Cardiac muscle cell (in vitro differentiated cells and primary cell): Measurements from ENCODE around the gene RCC1. TPM values are rescaled to one million over a fixed set of nuclear protein-coding genes. Genes with fewer than 3 reads are reported as not detected.

Experiments used
- DNase-seq, 2 donors: peaks; one replicate each; pipeline versions ENCODE4 v3.0.0 to v3.0.0-alpha.2; 2010 to 2017; ENCODE audit warnings: low read depth in 1 of 2, low spot score in 1 of 2
- H3K27ac ChIP-seq: fragments of 200-600 bp; sonication (generic); 2 replicates; pipeline ENCODE4 v1.5.1; 2016
- H3K27me3 ChIP-seq: fragments of 200-600 bp; sonication (generic); 2 replicates; pipeline ENCODE4 v1.6.0; 2016; ENCODE audit warnings: control low read depth
- H3K36me3 ChIP-seq: fragments of 200-600 bp; sonication (generic); 2 replicates; pipeline ENCODE4 v1.5.1; 2016; ENCODE audit warnings: control low read depth
- H3K4me1 ChIP-seq: fragments of 200-600 bp; sonication (generic); 2 replicates; pipeline ENCODE4 v1.8.1; 2017; ENCODE audit warnings: low read depth, mild to moderate bottlenecking, mixed run types
- H3K4me3 ChIP-seq: fragments of 200-600 bp; sonication (generic); 2 replicates; pipeline ENCODE4 v1.5.1; 2016; ENCODE audit warnings: mild to moderate bottlenecking
- H3K9me3 ChIP-seq: fragments of 200-600 bp; sonication (generic); 2 replicates; pipeline ENCODE4 v1.5.1; 2017; ENCODE audit warnings: low read depth, mild to moderate bottlenecking, control low read depth
- polyA plus RNA-seq: library from polyadenylated mRNA; unstranded; fragments of >200 nt; fragmentation: Nextera tagmentation; extraction: Ambion mirVana; gene quantifications from 2 replicates; pipeline ENCODE4 v1.2.1, GENCODE V29; 2016
- total RNA-seq: library from RNA; depleted of rRNA; stranded (reverse); fragments of >200 nt; gene quantifications from 2 replicates; pipeline ENCODE4 v1.2.3, GENCODE V29; 2016
- TF ChIP-seq, protein P1 (sequence below): IDR thresholded peaks from 2 replicates; pipeline ENCODE4 v1.5.1; 2012; ENCODE audit warnings: low read depth, mild to moderate bottlenecking, low read length

The RCC1 gene
- total and polyA plus RNA-seq, 2 experiments from 2014 or later: 14.6 to 24.7 TPM

DNA sequence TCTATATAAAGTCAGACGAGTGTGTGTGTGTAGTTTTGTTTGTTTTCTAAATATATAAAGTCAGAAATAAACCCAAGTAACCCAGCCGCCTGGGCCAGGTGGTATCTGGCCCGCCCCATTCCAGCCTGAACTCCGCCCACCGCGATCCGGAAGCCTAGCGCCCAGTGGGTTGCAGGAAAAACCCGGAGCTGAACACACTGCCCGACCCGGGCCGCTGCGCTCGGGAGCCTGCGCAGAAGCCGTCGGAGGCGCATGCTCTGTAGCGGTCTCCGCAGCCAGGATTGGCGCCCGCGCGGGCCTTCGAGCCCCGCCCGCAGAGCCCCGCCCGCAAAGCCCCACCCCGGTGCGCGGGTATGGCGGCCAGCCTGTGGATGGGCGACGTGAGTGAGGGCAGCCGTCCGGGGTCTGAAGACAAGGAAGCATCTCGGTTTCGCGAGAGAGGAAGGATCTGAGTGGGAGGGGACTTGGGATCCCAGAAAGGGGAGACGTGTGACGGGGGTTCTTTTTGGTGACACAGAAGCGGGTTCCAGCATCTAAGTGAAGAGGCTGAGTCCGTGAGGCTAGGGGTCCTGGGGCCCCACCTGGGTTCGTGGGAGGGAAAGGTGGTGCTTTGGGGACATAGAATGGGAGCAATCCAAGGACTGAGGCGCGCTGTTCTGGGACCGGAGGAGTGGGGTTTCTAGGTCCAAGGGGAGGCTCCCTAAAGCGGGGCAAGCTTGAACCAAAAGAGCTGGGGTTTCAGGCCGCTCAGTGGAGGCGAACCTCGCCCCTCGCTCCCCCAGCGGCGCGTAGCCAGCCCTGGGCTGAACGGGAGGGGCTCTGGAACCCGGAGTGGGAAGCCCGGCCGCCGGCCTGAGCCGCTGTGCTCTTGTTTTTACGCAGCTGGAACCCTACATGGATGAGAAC, 47.2 kb downstream of the RCC1 start, which contains the start of gene TRNAU1AP:
TRNAU1AP (plus strand) TSS at position 328 of the 906 bp plus-strand sequence; CDS start at position 354, 26 bp downstream.
- TF ChIP-seq, protein P1, sequence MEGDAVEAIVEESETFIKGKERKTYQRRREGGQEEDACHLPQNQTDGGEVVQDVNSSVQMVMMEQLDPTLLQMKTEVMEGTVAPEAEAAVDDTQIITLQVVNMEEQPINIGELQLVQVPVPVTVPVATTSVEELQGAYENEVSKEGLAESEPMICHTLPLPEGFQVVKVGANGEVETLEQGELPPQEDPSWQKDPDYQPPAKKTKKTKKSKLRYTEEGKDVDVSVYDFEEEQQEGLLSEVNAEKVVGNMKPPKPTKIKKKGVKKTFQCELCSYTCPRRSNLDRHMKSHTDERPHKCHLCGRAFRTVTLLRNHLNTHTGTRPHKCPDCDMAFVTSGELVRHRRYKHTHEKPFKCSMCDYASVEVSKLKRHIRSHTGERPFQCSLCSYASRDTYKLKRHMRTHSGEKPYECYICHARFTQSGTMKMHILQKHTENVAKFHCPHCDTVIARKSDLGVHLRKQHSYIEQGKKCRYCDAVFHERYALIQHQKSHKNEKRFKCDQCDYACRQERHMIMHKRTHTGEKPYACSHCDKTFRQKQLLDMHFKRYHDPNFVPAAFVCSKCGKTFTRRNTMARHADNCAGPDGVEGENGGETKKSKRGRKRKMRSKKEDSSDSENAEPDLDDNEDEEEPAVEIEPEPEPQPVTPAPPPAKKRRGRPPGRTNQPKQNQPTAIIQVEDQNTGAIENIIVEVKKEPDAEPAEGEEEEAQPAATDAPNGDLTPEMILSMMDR: no peak
- DNase-seq: peak; percentile 97
- H3K27me3 ChIP-seq: no peaks in the 10 kb centered on the region
- H3K4me3 ChIP-seq: peak within 1 kb of the TSS; percentile 87
- no peaks in the 10 kb centered on the region for H3K9me3 ChIP-seq
- no peaks in the 10 kb centered on the region for H3K36me3 ChIP-seq
- H3K27ac ChIP-seq: peak within 1 kb of the TSS; percentile 35
- no peaks in the 10 kb centered on the region for H3K4me1 ChIP-seq

DNA sequence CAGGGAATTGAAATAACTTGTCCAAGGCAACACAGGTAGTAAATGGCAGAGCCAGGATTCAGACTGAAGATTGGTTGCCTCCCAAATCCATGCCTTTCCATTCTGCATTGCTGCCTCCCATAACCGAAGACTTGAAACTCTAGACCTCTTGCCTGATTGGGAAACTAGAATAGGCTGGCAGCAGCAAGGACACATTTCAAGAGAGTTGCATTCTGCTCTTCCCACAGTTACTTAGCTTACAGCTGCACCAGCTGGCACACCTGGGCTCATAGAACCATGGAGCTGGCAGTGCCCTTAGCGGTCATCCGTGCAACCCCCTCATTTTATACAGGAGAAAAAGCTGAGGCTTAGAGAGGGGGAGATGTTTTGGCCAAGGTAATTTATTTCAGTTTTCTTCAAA, 55.0 kb downstream of the RCC1 start:
- H3K27me3 ChIP-seq: no peaks in the 10 kb centered on the region
- H3K4me3 ChIP-seq: no peak overlapping the region
- H3K27ac ChIP-seq: no peak overlapping the region
- peaks cover 41% of the 10 kb centered on the region for H3K36me3 ChIP-seq
- DNase-seq: no peak
- TF ChIP-seq, protein P1: no peak
- no peaks in the 10 kb centered on the region for H3K9me3 ChIP-seq
- no peaks in the 10 kb centered on the region for H3K4me1 ChIP-seq

DNA sequence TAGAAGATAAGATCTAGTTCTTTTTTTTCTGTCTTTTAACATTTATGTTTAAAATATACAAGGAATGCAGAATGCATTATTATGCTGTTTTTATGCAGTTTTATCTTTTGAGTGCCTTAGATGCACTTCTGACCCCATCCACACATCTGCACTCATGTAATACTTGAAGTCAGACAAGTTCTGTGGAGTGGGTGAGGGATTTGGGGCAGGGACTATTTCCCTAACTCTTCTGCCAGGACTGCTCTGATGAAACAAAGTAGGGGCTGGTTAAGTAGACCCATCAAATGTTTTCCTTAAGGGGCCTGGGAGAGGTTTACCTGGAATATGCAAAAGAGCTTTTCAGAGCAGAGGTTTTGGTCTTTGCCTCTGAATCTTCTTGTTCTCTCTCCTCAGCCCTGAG, 58.5 kb downstream of the RCC1 start:
- Histone ChIP-seq H3K9me3 (no peaks in the 10 kb centered on the region), H3K27ac (no peak overlapping the region), H3K4me3 (no peak overlapping the region), H3K36me3 (peaks cover 57% of the 10 kb centered on the region), H3K27me3 (no peaks in the 10 kb centered on the region), H3K4me1 (no peaks in the 10 kb centered on the region)
- DNase-seq: no peak
- TF ChIP-seq, protein P1: no peak

DNA sequence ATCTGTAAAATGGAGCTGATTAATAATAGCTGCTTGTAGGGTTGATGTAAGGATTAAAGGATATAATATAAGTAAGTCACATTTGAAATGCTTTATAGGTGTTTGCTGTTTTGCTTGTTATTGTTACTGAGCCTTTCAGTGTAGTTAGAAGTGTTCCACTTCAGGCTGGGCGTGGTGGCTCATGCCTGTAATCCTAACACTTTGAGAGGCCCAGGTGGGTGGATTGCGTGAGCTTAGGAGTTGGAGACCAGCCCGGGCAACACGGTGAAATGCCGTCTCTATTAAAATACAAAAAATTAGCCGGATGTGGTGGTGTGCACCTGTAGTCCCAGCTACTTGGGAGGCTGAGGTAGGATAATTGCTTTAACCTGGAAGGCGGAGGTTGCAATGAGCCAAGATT, 59.2 kb downstream of the RCC1 start:
- Histone ChIP-seq H3K27me3 (no peaks in the 10 kb centered on the region), H3K9me3 (no peaks in the 10 kb centered on the region), H3K4me1 (no peaks in the 10 kb centered on the region), H3K27ac (no peak overlapping the region), H3K4me3 (no peak overlapping the region), H3K36me3 (peaks cover 51% of the 10 kb centered on the region)
- TF ChIP-seq, protein P1: no peak
- no peak for DNase-seq

DNA sequence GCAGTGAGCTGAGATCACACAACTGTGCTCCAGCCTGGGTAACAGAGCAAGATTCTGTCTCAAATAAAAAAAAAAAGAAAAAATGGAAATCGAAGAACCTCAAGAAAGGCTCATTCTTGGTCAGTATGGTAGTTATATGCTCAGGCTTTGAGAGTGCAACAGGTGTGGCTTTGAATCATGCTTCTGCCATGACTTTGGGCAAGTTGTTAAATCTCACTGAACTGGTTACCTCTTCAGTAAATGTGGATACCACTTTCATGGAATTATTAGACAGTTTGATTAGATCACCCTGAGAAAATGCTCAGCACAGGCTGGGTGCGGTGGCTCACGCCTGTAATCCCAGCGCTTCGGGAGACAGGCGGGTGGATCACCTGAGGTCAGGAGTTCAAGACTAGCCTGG, 59.9 kb downstream of the RCC1 start:
- TF ChIP-seq, protein P1: no peak
- H3K27ac ChIP-seq: no peak overlapping the region
- H3K4me1 ChIP-seq: no peaks in the 10 kb centered on the region
- no peaks in the 10 kb centered on the region for H3K27me3 ChIP-seq
- peaks cover 48% of the 10 kb centered on the region for H3K36me3 ChIP-seq
- H3K9me3 ChIP-seq: no peaks in the 10 kb centered on the region
- no peak overlapping the region for H3K4me3 ChIP-seq
- DNase-seq: no peak
